GM19193 (cell line): ENCODE results near the gene FES.

ENCODE experiments used
- POLR2A ChIP-seq: IDR thresholded peaks from 4 replicates; pipeline ENCODE4 v1.6.1; 2011; ENCODE audit not compliant: insufficient read depth, insufficient read length; ENCODE audit errors: extremely low read depth

FES gene

DNA sequence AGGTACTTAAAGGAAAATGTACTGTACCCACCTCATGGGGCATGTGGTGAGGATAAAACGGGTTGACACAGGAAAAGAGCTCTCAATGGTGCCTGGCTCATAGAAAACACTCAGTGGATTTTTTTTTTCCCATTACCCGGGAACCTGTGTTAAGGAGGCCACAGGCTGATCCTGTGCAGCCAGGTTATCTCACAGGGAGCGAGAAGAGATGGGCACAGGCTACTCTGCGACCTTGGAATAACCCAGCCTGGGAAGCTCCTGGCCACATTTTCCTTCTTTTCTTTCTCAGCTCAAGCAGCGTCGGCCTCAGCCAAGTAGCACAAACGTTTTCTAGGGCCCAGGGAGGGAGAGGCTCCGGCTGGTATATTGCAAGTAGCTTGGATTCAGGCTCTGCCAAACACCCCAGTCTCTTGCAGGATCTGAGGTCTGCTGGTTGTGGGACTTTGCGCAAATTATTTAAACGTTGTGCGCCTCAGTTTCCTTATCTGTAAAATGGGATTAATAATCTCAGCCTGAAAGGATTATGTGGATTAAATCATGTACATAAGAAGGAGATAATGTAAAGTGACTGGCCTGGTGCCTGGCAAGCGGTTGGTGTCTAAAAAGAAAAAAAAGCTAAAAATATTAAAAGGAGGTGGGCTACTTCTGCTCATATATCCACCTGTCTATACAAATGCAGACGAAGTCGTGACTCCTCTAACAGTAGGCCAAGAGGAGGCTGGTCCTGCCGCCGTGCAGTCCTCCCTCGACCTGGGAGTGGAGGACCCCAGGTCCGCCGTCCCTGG, 13.8 kb upstream of the FES start:
- no peak for TF ChIP-seq POLR2A

DNA sequence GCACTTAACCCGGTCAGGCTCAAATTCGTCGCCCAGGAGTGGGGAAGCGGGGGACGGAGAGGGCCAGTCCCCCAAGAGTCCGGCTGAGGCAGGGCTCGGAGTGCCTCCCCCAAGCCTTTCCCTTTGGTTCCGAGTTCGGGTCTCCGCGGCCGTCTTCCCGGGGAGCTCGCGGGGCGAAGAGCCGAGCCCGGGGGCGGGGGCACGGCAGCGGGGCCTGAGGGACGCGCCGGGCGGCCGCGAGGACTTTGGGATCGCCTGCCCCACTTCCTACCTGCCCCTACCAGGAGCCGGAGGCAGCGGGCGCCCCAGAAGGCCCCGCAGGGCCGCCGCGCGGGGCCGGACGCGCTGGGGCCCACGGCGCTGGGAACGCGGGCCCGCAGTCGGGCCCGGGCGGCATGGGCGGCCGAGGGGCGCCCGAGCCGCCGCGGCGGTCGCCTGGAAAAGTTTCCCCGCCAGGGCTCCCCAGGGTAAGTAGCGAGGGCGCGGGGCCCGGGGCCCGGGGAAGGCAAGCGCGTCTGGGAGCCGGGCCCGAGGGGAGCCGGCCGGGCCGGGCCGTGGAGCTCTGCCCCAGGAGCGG, 13.1 kb upstream of the FES start:
- TF ChIP-seq POLR2A, result peak; percentile 44

DNA sequence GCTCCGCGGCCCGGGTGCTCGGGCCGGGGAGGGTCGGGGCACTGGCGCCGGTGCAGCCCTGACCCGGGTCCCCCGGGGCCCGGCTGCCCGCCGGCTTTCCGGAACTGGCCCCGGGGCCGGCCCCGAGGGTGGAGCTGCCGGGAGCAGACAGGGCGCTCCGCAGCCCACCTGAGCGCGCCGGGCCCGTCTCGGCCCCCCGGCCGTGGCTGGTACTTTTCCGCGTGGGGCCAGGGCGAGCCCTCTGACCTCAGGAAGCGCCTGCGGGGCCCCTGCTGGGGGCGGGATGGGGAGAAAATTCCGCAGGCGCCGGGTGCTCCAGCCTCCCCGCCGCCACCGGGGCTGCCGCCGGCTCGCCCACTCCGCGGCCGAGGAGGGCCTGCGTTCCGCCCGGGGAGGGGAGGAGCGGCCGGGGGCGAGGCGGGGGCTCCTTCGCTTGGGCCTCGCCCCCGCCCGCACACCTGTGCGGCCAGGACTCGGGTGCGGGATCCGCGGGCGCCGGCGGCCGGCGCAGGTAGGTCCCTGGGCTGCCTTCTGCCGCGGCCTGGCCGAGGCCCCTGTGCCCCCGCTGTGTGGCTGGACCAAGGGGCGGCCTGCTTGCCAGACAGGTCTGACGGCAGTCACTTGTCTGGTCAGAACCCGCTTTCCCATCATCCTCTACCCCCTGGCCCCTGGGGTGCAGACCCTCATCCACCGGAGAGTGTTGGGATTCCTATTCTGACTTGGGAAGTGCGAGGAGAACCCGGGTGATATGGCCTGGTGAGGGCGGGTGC, 12.4 kb upstream of the FES start:
- peak; percentile 21 for TF ChIP-seq POLR2A

DNA sequence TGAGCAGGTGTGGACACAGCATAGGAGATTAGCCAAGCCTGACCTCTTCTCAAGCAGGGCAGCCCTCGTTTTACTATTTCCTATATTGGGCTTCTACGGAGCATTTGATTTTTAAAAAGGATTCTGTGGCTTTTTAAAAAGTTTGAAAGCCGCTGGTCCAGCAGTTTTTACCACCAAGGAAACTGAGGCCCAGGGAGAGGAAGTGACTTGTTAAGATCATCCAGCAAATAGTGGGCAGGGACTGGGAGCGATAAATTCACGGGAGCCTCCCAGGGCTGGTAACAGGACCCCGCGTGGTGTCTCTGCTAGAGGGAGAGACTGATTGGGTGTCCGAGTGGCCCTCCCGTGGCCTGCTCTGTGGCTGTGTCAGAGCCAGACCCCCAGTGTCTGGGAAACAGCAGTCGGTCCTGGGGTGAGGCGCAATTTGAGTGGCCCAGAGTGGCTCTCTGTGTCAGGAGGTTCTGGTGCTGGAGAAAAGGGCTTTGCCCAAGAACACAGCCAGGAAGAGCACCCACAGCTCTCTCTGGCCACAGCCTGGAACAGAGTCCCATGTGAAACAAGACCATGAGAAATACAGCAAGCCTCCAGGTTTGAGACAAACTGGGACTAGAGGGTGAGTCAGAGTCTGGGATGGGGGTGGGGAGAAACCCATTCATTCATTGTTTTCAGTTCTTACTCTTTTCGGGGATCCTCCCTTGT, 11.7 kb upstream of the FES start:
- peak; percentile 48 for TF ChIP-seq POLR2A

DNA sequence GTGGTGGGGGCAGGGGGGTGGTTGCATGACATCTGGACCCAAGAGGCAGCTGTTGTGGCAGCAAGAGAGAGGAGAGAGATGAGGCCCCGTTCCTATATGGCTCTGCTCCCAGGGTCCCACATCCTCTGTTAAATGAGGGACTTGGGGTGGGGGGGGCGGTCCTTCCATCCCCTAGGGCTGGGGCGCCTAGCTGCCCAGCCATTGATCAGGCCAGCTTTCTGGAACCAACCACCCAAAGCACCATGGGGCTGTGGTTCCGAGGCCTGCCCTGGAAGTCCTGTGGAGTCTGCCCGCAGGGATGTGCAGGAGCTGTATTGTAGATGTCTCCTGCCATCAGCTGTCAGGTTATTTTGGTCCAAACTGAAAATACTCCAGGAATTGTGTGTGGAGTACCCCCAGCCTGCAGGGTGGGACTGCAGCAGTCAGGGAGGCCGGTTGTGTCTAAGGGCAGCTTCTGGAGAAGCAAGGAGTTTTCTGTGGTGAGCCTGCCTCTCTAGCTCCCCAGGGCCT, 10.8 kb upstream of the FES start:
- no peak for TF ChIP-seq POLR2A

DNA sequence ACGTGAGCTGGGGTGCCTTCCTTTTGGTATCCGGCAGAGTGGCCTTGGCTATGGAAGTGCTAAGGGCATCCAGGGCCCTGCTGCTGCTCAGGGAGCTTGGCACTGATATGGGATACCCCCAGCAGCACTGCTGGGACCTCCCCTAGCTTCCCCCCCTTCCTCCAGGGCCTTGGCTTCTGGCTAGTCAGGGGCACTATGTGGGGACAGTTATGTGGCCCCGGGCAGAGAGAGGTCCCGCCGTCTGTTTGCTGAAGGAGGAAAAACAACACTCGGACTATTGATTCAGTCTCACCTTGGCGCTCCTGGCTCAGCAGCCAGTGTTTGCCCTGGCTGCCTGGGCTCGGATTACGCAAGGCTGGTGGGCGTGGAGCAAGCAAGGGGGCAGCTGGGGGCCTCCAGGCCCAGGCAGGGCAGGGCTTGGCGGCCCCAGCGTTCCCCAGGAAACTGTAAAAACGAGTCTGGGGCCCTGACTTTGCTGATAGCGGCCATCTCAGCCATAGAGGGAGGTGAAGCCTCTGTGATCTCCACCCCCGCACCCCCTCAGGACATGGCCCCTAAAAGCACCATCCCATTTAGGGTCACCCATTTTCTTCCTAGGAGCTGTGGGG, 10.2 kb upstream of the FES start:
- TF ChIP-seq POLR2A, result no peak

DNA sequence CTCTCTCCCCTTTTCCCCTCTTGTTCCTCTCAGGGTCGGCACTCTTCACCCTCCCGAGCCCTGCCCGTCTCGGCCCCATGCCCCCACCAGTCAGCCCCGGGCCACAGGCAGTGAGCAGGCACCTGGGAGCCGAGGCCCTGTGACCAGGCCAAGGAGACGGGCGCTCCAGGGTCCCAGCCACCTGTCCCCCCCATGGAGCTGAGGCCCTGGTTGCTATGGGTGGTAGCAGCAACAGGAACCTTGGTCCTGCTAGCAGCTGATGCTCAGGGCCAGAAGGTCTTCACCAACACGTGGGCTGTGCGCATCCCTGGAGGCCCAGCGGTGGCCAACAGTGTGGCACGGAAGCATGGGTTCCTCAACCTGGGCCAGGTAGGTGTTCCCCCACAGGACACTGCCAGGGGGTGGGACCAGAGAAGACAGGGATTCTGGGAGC, 8.7 kb upstream of the FES start:
- no peak for TF ChIP-seq POLR2A

DNA sequence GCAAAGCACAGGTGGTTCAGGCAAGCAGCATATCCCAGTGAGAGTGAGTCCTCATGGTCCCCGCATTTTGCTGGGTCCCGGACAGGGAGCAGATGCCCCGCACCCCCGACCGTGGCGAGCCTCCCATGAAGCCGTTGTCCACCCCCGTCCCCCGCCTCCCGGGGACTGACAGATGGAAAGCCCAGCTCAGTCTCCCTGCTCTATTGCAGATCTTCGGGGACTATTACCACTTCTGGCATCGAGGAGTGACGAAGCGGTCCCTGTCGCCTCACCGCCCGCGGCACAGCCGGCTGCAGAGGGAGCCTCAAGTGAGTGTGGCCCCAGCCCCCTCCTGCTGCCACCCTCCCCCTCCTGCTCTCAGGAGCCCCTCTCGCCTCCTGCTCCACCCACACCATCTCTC, 8.3 kb upstream of the FES start:
- no peak for TF ChIP-seq POLR2A

DNA sequence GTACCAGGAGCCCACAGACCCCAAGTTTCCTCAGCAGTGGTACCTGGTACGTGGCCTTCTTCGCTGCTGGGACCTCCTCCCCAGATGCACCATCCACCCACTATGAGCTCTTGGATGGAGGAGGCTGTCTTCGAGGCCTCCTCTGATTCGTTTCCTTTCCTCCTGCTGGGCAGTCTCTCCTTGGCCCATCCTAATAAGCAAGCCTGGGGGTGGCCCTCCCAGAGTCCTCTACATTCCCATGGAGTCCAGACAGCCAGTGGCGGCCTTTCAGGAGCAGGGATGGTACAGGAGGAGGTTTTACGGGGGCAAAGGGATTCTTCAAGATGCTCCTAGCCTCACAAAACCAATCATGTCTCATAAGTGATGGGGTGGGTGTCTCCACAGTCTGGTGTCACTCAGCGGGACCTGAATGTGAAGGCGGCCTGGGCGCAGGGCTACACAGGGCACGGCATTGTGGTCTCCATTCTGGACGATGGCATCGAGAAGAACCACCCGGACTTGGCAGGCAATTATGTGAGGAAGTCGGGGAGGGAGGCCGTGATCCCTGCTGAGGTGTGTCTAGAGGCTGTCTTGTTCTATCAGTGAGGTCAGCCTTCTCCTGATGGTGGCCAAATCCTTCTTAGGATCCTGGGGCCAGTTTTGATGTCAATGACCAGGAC, 7.7 kb upstream of the FES start:
- TF ChIP-seq POLR2A, result no peak

DNA sequence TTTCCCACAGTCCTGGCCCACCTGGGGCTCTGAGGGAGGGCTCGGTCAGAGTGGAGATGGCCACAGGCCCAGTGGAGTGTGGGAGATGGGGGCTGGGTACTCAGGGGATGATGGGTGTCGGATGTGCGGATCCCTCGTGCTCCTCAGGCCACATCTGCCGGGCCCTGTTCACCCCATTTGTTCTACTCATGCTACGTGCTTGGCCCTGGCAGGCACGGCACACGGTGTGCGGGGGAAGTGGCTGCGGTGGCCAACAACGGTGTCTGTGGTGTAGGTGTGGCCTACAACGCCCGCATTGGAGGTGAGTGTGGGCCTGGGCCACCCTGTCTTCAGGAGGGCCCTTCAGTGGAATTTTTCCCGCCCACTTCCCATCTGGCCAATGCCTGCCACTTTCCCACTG, 7.0 kb upstream of the FES start:
- no peak for TF ChIP-seq POLR2A

DNA sequence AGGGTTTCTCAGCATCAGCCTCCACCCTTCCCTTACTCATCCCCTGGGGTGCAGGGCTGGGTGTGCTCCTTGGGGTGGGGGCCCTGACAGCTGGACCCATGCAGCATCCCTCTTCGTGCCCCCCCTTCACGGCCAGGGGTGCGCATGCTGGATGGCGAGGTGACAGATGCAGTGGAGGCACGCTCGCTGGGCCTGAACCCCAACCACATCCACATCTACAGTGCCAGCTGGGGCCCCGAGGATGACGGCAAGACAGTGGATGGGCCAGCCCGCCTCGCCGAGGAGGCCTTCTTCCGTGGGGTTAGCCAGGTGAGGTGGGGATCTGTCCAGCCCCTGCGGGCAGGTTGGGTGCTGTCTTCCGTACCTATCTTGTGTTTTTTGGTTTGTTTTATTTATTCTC, 6.3 kb upstream of the FES start:
- no peak for TF ChIP-seq POLR2A

DNA sequence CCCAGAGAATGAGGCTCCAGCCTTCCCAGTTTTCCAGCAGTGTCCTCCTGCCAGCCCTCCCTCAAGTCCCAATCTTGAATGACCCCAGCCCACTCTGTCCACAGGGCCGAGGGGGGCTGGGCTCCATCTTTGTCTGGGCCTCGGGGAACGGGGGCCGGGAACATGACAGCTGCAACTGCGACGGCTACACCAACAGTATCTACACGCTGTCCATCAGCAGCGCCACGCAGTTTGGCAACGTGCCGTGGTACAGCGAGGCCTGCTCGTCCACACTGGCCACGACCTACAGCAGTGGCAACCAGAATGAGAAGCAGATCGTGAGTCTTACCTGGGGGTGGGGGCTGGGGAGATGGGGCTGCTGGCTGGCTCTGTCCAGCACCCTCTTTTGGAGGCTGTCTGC, 5.6 kb upstream of the FES start:
- TF ChIP-seq POLR2A, result no peak

DNA sequence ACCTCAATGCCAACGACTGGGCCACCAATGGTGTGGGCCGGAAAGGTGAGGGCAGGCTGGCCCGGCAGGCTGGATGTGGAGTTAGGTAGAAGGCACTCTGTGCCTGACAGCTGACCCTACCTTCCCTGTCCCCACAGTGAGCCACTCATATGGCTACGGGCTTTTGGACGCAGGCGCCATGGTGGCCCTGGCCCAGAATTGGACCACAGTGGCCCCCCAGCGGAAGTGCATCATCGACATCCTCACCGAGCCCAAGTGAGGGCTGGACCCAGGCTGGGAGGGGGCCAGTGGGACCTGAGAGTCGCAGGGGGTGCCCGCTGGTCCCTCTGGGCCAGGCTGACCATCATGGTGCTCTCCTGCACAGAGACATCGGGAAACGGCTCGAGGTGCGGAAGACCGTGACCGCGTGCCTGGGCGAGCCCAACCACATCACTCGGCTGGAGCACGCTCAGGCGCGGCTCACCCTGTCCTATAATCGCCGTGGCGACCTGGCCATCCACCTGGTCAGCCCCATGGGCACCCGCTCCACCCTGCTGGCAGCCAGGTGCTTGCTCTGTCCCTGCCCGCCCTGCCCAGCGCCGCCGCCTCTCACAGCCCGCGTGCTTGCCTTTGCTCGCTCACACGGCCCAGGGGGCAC, 4.5 kb upstream of the FES start:
- TF ChIP-seq POLR2A, result no peak
